GM13977 (cell line): Measurements from ENCODE around the gene E2F6.

Experiments used
- DNase-seq: peaks from one replicate; pipeline ENCODE4 v3.0.0; 2012; ENCODE audit warnings: low spot score
- in situ Hi-C: fragments of 300-500 bp; cut with MboI; formaldehyde crosslinking; loops from one replicate; pipeline ENCODE4 v1.12.0; 2022; ENCODE audit warnings: low sequenced_read_pairs, low pct_unique_long_range_greater_than_20kb, mixed read lengths, inconsistent platforms; ENCODE audit not compliant: unreplicated experiment
- TF ChIP-seq, protein P1 (sequence below): IDR thresholded peaks from 2 replicates; pipeline ENCODE4 v1.5.1; 2012; ENCODE audit warnings: mild to moderate bottlenecking, control low read depth; ENCODE audit not compliant: insufficient read depth; ENCODE audit errors: extremely low read depth, missing control alignments

E2F6 gene

DNA sequence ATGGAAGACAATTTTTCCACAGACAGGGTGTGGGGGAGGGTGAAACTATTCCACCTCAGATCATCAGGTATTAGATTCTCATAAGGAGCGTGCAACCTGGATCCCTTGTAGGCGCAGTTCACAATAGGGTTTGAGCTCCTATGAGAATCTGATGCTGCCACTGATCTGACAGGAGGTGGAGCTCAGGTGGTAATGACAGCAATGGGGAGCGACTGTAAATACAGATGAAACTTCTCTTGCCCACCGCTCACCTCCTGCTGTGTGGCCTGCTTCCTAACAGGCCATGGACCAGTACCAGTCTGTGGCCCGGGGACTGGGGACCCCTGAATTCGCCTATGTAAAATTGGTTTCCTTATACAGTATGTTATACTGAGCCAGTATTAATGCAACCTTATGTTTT is 27.3 kb upstream of the E2F6 start:
- in situ Hi-C loops: loop anchor here (25.0 kb wide), 1 partner anchor 1519 kb away; no protein-coding TSS in a partner anchor

GRCh38 chr2:11492720-11493119 is 26.8 kb upstream of the E2F6 start:
- in situ Hi-C loops: loop anchor here (25.0 kb wide), 1 partner anchor 1520 kb away; no protein-coding TSS in a partner anchor
- no peak for DNase-seq
- TF ChIP-seq, protein P1, sequence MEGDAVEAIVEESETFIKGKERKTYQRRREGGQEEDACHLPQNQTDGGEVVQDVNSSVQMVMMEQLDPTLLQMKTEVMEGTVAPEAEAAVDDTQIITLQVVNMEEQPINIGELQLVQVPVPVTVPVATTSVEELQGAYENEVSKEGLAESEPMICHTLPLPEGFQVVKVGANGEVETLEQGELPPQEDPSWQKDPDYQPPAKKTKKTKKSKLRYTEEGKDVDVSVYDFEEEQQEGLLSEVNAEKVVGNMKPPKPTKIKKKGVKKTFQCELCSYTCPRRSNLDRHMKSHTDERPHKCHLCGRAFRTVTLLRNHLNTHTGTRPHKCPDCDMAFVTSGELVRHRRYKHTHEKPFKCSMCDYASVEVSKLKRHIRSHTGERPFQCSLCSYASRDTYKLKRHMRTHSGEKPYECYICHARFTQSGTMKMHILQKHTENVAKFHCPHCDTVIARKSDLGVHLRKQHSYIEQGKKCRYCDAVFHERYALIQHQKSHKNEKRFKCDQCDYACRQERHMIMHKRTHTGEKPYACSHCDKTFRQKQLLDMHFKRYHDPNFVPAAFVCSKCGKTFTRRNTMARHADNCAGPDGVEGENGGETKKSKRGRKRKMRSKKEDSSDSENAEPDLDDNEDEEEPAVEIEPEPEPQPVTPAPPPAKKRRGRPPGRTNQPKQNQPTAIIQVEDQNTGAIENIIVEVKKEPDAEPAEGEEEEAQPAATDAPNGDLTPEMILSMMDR: no peak

More for the DNA sequence above, 27.3 kb upstream of the E2F6 start:
- TF ChIP-seq, protein P1: no peak
- no peak for DNase-seq

DNA sequence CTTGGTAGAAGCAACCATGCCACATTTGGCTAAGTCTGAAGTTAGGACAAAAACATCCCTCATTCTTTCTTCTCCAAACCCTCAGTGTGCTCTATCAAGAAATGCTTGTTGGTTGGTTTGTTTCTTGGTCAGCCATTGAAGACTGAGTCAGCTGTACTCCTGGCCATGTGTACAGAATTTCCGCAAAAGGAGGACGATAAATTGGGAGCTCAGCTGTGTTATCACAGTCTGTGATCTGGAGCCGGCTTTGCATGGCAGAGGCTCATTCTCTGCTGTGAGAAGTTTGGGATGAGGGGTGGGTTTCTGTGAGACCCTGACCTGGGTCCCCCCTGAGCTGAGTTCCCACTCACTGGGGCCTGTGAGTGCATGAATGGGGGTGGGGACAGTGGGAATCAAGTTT is 26.3 kb upstream of the E2F6 start:
- in situ Hi-C loops: loop anchor here (25.0 kb wide), 1 partner anchor 1520 kb away; no protein-coding TSS in a partner anchor

DNA sequence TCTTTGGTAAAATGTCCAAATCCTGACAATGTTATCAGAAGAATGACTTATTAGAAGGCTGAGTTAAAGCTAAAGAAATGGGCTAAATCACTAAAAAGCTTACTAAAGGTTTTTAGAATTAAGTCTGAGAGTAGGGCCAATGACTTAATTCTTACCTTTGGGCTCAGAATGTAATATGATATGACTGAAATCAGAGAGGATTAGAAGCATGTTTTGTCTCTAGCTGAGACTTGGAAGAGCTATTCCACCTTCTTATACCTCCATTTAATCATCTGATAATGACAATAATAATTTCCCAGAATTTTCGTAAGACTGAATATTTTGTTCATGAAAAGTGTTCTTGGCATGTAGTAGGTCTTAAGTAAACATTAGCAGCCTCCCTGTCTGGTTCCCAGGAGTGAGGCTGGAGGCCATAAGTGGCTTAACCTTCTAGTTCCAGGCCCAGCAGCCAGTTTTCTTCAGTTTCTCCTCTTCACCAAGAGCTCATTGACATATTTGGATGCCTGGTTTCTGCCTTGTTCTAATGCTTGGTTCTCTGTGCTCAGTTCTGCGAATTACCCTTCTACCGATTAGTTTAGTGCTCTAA is 25.5 kb upstream of the E2F6 start:
- no peak for DNase-seq
- TF ChIP-seq, protein P1: no peak
- in situ Hi-C loops: loop anchor here (25.0 kb wide), 1 partner anchor 1521 kb away; no protein-coding TSS in a partner anchor

More for the DNA sequence above, 26.3 kb upstream of the E2F6 start:
- TF ChIP-seq, protein P1: no peak
- DNase-seq: no peak

- in situ Hi-C loops: loop anchor here (25.0 kb wide), 1 partner anchor 1522 kb away; no protein-coding TSS in a partner anchor
- TF ChIP-seq, protein P1: no peak
Observed at GRCh38 chr2:11490194-11490593, 24.2 kb upstream of the E2F6 start.

DNA sequence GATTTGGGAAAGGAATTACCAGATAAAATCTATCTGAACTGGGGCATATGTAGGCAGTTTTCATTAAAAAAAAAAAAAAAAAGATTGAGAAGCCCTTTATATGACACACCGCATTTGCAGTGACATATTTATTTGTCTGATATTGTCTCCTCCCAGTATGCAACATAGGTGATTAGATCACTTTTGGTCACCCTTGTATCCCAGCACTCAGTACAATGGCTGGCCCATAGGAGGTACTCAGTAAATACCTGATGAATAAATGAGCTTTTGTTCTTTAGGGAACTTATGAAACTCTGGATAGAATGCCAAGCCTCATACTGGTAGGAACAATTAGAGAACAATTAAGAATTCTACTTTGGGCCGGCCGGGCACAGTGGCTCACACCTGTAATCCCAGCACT is 22.8 kb upstream of the E2F6 start:
- no peak for DNase-seq
- in situ Hi-C loops: loop anchor here (25.0 kb wide), 1 partner anchor 1523 kb away; no protein-coding TSS in a partner anchor
- TF ChIP-seq, protein P1: no peak

More at GRCh38 chr2:11490194-11490593, 24.2 kb upstream of the E2F6 start:
- DNase-seq: no peak
